GM19099 (cell line): ENCODE measurements around the gene VPS26A.

ENCODE experiments used
- POLR2A ChIP-seq: IDR thresholded peaks from 3 replicates; pipeline ENCODE4 v1.6.1; 2011; ENCODE audit warnings: low read depth; ENCODE audit not compliant: insufficient read length; ENCODE audit errors: extremely low read depth

The VPS26A gene

DNA sequence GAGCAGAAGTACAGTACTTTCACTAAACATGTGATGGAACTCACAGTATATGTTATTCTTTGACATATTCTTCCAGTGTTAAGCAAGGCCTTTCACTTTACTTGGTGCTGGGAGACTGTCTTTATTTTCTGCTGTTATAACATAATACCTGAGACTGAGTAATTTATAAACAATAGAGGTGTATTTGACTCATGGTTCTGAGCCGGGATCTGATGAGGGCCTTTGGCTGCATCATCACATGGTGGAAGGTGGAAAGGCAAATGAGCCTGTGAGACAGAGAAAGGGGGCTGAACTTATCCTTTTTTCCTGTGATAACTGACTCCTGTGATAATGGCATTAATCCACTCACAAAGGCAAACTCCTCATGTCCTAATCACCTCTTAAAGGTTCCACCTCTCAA, 57.5 kb downstream of the VPS26A start:
- no peak for TF ChIP-seq POLR2A

- no peak for TF ChIP-seq POLR2A
Measured at GRCh38 chr10:69182005-69182404, 58.0 kb downstream of the VPS26A start.

- no peak for TF ChIP-seq POLR2A
Measured at GRCh38 chr10:69186524-69186923, 62.5 kb downstream of the VPS26A start.

- no peak for TF ChIP-seq POLR2A
Measured at GRCh38 chr10:69201045-69201444, 77.1 kb downstream of the VPS26A start.

GRCh38 chr10:69202332-69202731, 78.4 kb downstream of the VPS26A start:
- no peak for TF ChIP-seq POLR2A

GRCh38 chr10:69208761-69209160, 84.8 kb downstream of the VPS26A start:
- TF ChIP-seq POLR2A, result no peak

- TF ChIP-seq POLR2A, result no peak
Measured at GRCh38 chr10:69209787-69210484, 86.0 kb downstream of the VPS26A start.

- TF ChIP-seq POLR2A, result no peak
Measured at GRCh38 chr10:69211104-69211503, 87.1 kb downstream of the VPS26A start.

GRCh38 chr10:69211524-69211923, 87.5 kb downstream of the VPS26A start:
- no peak for TF ChIP-seq POLR2A

- TF ChIP-seq POLR2A, result no peak
Measured at GRCh38 chr10:69213591-69214311, 89.8 kb downstream of the VPS26A start.

DNA sequence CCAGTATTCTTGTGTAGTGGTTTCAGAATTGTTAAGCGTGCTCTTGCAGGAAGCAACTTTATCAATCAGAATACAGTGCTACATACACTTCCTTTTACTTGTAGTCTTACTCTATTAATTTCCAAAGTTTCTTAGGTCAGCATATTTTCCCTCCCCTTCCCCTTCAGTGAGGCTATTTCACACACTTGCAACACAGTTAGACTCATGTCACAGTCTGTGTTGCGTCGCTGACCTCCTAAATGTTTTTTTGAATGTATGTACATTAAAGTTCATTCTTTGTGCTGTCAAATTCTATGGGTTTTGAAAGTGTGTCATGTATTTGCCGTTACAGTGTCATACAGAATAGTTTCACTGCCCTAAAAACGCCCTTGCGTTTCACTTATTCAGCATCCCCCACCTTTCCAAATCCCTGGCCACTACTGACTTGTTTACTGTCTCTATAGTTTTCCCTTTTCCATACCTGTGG, 90.7 kb downstream of the VPS26A start:
- no peak for TF ChIP-seq POLR2A

DNA sequence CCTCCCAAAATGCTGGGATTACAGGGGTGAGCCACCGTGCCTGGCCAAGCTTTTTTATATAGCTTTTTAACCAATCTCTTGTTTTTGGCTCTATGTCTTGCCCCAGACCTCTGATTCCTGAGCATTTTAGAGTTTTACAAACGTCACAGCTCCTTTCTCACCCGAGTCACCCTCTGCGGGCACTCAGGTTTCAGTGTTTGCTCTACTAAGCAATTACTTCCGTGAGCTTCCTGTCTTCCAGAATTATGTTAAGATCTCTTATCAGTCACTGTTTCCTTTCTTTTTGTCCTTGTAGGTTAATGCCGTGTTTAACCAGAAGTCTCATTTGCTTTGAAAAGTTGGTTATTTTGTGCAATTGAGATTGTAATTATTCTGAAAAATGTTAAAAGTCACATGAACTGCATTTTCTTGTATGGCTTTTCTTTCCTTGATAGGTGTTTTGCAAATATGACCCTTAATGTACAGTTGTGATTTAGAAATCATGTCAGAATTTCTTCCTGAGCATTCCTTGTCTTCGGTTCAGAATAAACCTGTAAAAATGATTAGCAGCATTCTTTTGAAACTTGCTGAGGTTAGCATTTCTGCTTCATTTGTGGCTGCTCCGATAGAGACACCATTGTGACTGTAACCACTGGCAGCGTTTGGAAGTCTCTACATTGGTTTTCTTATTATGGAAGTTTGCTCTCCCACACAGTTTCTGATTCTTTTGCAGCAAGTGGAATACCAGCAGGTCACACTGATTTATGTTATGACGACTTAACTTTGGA, 91.6 kb downstream of the VPS26A start:
- TF ChIP-seq POLR2A, result no peak

GRCh38 chr10:69216577-69217118, 92.7 kb downstream of the VPS26A start:
- TF ChIP-seq POLR2A, result no peak

DNA sequence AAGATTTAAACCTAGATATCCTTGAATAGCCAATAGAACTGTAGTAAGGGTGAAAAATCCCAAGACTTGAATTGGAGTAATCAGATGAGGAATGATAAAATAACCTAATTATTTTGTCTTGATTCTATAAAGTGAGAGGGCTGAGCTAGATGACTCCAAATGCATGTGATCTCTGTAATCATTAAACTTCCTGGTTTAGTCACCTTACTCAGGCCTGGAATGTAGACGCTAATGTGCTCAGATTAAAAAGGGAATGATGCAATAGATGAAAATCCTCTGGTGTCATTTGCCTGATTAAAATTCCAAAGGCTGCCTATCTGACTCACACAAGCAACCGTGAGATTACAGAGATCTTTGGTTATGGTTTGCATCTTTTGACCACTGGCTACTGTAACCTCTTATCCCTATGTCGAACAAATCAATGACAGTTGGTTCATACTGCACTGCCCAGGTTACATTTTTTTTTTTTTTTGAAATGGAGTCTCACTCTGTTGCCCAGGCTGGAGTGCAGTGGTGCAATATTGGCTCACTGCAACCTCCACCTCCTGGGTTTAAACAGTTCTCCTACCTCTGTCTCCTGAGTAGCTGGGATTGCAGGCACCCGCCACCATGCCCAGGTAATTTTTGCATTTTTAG, 93.3 kb downstream of the VPS26A start:
- TF ChIP-seq POLR2A, result no peak

DNA sequence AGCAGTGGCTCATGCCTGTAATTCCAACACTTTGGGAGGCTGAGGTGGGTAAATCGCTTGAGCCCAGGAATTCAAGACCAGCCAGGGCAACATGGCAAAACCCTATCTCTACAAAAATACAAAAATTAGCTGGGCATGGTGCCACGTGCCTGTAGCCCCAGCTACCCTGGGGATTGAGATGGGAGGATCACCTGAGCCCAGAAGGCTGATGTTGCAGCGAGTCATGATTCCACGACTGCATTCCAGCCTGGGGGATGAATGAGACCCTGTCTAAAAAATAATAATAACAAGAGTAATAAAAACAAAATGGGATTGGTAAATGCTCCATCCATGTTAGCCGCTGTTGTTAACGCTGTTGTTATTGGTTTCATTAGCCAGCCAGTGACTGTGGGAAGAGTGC, 94.9 kb downstream of the VPS26A start:
- TF ChIP-seq POLR2A, result no peak
